Panc1 (cell line): Measurements from ENCODE around the gene CROCC2.

ENCODE experiments used
- POLR2AphosphoS5 ChIP-seq: IDR thresholded peaks from 2 replicates; pipeline ENCODE4 v1.6.1; 2012; ENCODE audit warnings: mild to moderate bottlenecking, low read depth, low read length, moderate library complexity
- SIN3A ChIP-seq: IDR thresholded peaks from 2 replicates; pipeline ENCODE4 v1.6.1; 2012; ENCODE audit warnings: low read depth, mild to moderate bottlenecking, low read length, moderate library complexity, borderline replicate concordance; ENCODE audit not compliant: insufficient read depth
- TCF7L2 ChIP-seq: IDR thresholded peaks from 2 replicates; pipeline ENCODE4 v1.6.1; 2011; ENCODE audit warnings: mild to moderate bottlenecking, low read depth, low read length, inconsistent platforms
- TF ChIP-seq, protein P1 (sequence below): fragments of 450-650 bp; IDR thresholded peaks from 2 replicates; pipeline ENCODE4 v1.5.1; 2017; ENCODE audit warnings: mild to moderate bottlenecking
- TF ChIP-seq, protein P2 (sequence below), 2 experiments: IDR thresholded peaks; 2 replicates each; pipeline ENCODE4 v1.6.1; 2011 to 2012; ENCODE audit warnings: low read depth in 2 of 2, control low read depth in 1 of 2, low read length in 1 of 2, mild to moderate bottlenecking in 1 of 2, moderate library complexity in 1 of 2; ENCODE audit not compliant: insufficient read depth in 1 of 2

DNA sequence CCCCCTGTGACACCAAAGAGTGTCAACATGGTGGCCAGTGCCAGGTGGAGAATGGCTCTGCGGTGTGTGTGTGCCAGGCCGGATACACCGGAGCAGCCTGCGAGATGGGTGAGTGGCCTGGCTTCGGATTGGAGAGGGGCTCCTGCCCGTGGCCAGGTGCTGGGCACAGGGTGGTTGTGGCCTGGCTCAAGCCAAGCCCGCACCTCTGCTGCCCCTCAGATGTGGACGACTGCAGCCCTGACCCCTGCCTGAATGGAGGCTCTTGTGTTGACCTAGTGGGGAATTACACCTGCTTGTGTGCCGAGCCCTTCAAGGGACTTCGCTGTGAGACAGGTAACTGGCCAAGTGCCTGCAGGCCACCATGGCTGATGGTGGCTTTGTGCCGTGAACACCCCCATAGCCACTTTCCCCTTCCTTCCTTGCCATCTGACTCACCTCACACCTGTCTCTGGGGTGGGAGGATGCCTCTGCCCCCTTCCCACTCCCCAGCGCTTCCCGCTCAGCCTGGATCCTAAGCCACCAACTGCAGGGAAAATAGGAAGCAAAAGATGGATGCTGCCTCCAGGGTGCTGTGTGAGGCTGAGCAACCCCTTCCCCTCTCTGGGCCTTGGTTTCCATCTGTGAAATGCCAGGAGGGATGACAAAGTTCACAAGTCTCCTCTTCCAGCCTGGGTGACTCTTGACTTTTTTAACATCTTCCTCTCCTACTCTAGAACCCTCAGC is 134.1 kb downstream of the CROCC2 start:
- TF ChIP-seq, protein P1, sequence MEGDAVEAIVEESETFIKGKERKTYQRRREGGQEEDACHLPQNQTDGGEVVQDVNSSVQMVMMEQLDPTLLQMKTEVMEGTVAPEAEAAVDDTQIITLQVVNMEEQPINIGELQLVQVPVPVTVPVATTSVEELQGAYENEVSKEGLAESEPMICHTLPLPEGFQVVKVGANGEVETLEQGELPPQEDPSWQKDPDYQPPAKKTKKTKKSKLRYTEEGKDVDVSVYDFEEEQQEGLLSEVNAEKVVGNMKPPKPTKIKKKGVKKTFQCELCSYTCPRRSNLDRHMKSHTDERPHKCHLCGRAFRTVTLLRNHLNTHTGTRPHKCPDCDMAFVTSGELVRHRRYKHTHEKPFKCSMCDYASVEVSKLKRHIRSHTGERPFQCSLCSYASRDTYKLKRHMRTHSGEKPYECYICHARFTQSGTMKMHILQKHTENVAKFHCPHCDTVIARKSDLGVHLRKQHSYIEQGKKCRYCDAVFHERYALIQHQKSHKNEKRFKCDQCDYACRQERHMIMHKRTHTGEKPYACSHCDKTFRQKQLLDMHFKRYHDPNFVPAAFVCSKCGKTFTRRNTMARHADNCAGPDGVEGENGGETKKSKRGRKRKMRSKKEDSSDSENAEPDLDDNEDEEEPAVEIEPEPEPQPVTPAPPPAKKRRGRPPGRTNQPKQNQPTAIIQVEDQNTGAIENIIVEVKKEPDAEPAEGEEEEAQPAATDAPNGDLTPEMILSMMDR: no peak
- TF ChIP-seq, protein P2, sequence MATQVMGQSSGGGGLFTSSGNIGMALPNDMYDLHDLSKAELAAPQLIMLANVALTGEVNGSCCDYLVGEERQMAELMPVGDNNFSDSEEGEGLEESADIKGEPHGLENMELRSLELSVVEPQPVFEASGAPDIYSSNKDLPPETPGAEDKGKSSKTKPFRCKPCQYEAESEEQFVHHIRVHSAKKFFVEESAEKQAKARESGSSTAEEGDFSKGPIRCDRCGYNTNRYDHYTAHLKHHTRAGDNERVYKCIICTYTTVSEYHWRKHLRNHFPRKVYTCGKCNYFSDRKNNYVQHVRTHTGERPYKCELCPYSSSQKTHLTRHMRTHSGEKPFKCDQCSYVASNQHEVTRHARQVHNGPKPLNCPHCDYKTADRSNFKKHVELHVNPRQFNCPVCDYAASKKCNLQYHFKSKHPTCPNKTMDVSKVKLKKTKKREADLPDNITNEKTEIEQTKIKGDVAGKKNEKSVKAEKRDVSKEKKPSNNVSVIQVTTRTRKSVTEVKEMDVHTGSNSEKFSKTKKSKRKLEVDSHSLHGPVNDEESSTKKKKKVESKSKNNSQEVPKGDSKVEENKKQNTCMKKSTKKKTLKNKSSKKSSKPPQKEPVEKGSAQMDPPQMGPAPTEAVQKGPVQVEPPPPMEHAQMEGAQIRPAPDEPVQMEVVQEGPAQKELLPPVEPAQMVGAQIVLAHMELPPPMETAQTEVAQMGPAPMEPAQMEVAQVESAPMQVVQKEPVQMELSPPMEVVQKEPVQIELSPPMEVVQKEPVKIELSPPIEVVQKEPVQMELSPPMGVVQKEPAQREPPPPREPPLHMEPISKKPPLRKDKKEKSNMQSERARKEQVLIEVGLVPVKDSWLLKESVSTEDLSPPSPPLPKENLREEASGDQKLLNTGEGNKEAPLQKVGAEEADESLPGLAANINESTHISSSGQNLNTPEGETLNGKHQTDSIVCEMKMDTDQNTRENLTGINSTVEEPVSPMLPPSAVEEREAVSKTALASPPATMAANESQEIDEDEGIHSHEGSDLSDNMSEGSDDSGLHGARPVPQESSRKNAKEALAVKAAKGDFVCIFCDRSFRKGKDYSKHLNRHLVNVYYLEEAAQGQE (IDR thresholded peaks at IDR 0.05; ENCODE audit: insufficient read depth in 1 of 2, low read depth in 2 of 2, low read length in 1 of 2): no peak
- TF ChIP-seq SIN3A: no peak
- TF ChIP-seq POLR2AphosphoS5: no peak
- TF ChIP-seq TCF7L2: no peak
